ENCODE measurements around the gene MUC15.
"Not testable (repeated sequence)": the region's sequence is repeated elsewhere in the genome, so short reads cannot be mapped to it uniquely, and the experiment has no call there.

The MUC15 gene

GRCh38 chr11:26571861-26572654, at the start of gene MUC15:
Gene MUC15 (minus strand): TSS chr11:26572263. CDS start chr11:26567094, 5,169 bp downstream.
- DNase-seq: no peak

- no peak for DNase-seq
Observed at GRCh38 chr11:26621132-26621531, 49.1 kb upstream of the MUC15 start.

GRCh38 chr11:26620282-26621045, 48.4 kb upstream of the MUC15 start:
- peak in 2 of 3 experiments; percentile 20 to 65 for DNase-seq

GRCh38 chr11:26618441-26618840, 46.4 kb upstream of the MUC15 start:
- DNase-seq: no peak

- DNase-seq: no peak
Observed at GRCh38 chr11:26613759-26614158, 41.7 kb upstream of the MUC15 start.

GRCh38 chr11:26608507-26609146, 36.6 kb upstream of the MUC15 start:
- no peak for DNase-seq

- no peak for DNase-seq
Observed at GRCh38 chr11:26607725-26608506, 35.9 kb upstream of the MUC15 start.

GRCh38 chr11:26599876-26600434, 27.9 kb upstream of the MUC15 start:
- DNase-seq: no peak

- DNase-seq: peak in 1 of 3 experiments; percentile 53
Observed at GRCh38 chr11:26599425-26599824, 27.4 kb upstream of the MUC15 start.

GRCh38 chr11:26597899-26598298, 25.8 kb upstream of the MUC15 start:
- DNase-seq: no peak

- DNase-seq: not testable (repeated sequence)
Observed at GRCh38 chr11:26597049-26597689, 25.1 kb upstream of the MUC15 start.

GRCh38 chr11:26595207-26595865, 23.3 kb upstream of the MUC15 start:
- DNase-seq: peak in 2 of 3 experiments; percentile 9 to 33

GRCh38 chr11:26593691-26594090, 21.6 kb upstream of the MUC15 start:
- DNase-seq: no peak

GRCh38 chr11:26587073-26587472, 15.0 kb upstream of the MUC15 start:
- no peak for DNase-seq

GRCh38 chr11:26584818-26585217, 12.8 kb upstream of the MUC15 start:
- DNase-seq: peak in 2 of 3 experiments; percentile 5 to 58

- peak in 1 of 3 experiments; percentile 20 for DNase-seq
Observed at GRCh38 chr11:26583550-26583949, 11.5 kb upstream of the MUC15 start.

GRCh38 chr11:26580929-26581328, 8.9 kb upstream of the MUC15 start:
- no peak for DNase-seq

- DNase-seq: no peak
Observed at GRCh38 chr11:26579683-26580082, 7.6 kb upstream of the MUC15 start.

- DNase-seq: no peak
Observed at GRCh38 chr11:26578998-26579661, 7.1 kb upstream of the MUC15 start.

- peak in 1 of 3 experiments; percentile 12 for DNase-seq
Observed at GRCh38 chr11:26575946-26576345, 3.9 kb upstream of the MUC15 start.

GRCh38 chr11:26573896-26574295, 1.8 kb upstream of the MUC15 start:
- peak in 2 of 3 experiments; percentile 64 to 93 for DNase-seq

All from NCI-H1417 (cell line).